CD8-positive, alpha-beta memory T cell (primary cell): ENCODE results near the gene RPH3AL. TPM values are rescaled to one million over a fixed set of nuclear protein-coding genes. Genes with fewer than 3 reads are reported as not detected.
"Not testable (repeated sequence)": the region's sequence is repeated elsewhere in the genome, so short reads cannot be mapped to it uniquely, and the experiment has no call there.

Experiments
- CTCF ChIA-PET: fragments of 350-600 bp; sonication (Branson Sonifier 250); formaldehyde crosslinking; loops from one replicate; lab custom pipeline; 2021; ENCODE audit warnings: antibody characterized with exemption; lab: Charles Lee
- POLR2A ChIA-PET: fragments of 350-600 bp; sonication (Branson Sonifier 250); formaldehyde crosslinking; loops from one replicate; lab custom pipeline; 2021; ENCODE audit warnings: antibody characterized with exemption; lab: Charles Lee
- DNase-seq, 5 donors: peaks; one replicate each; pipeline versions ENCODE4 v3.0.0 to v3.0.0-alpha.2; 2020 to 2022; ENCODE audit warnings: mixed read lengths in 1 of 5
- H3K27ac ChIP-seq: one replicate; pipeline ENCODE4 v1.7.0; 2013; ENCODE audit warnings: low read depth, mild to moderate bottlenecking, low read length, moderate library complexity
- H3K27me3 ChIP-seq: 2 replicates; pipeline ENCODE4 v1.7.0; 2013; ENCODE audit warnings: low read length, mild to moderate bottlenecking; ENCODE audit not compliant: insufficient read depth, poor library complexity, severe bottlenecking
- H3K36me3 ChIP-seq: 2 replicates; pipeline ENCODE4 v1.7.0; 2013; ENCODE audit warnings: mild to moderate bottlenecking, low read length, moderate library complexity; ENCODE audit not compliant: insufficient read depth
- H3K4me1 ChIP-seq: 2 replicates; pipeline ENCODE4 v1.7.0; 2013; ENCODE audit warnings: mild to moderate bottlenecking, low read length, moderate library complexity; ENCODE audit not compliant: insufficient read depth
- H3K4me3 ChIP-seq: 2 replicates; pipeline ENCODE4 v1.7.0; 2013; ENCODE audit warnings: mild to moderate bottlenecking, low read length
- H3K9me3 ChIP-seq: 2 replicates; pipeline ENCODE4 v1.7.0; 2013; ENCODE audit warnings: mild to moderate bottlenecking, low read length
- H3K27ac Mint-ChIP-seq, 8 donors: one replicate each; pipeline ENCODE4 v1.8.0; 2020 to 2021; ENCODE audit warnings: mixed read lengths in 8 of 8, mild to moderate bottlenecking in 6 of 8, inconsistent platforms in 3 of 8, moderate library complexity in 3 of 8
- H3K27me3 Mint-ChIP-seq, 2 donors: one replicate each; pipeline ENCODE4 v1.8.0; 2020 to 2021; ENCODE audit warnings: mixed read lengths in 2 of 2, mild to moderate bottlenecking in 1 of 2, moderate library complexity in 1 of 2
- H3K36me3 Mint-ChIP-seq, 3 donors: one replicate each; pipeline ENCODE4 v1.8.0; 2020 to 2021; ENCODE audit warnings: mixed read lengths in 3 of 3, inconsistent platforms in 1 of 3, mild to moderate bottlenecking in 1 of 3
- H3K4me1 Mint-ChIP-seq, 3 donors: one replicate each; pipeline ENCODE4 v1.8.0; 2020 to 2021; ENCODE audit warnings: mixed read lengths in 3 of 3, inconsistent platforms in 1 of 3, mild to moderate bottlenecking in 1 of 3
- H3K4me3 Mint-ChIP-seq, 7 donors: one replicate each; pipeline ENCODE4 v1.8.0; 2020 to 2021; ENCODE audit warnings: mixed read lengths in 7 of 7, mild to moderate bottlenecking in 6 of 7, moderate library complexity in 4 of 7, inconsistent platforms in 2 of 7
- H3K9me3 Mint-ChIP-seq, 5 donors: one replicate each; pipeline ENCODE4 v1.8.0; 2020 to 2022; ENCODE audit warnings: mixed read lengths in 5 of 5, mild to moderate bottlenecking in 3 of 5, moderate library complexity in 2 of 5, inconsistent platforms in 1 of 5
- polyA plus RNA-seq: library from polyadenylated mRNA; unstranded; fragments of 300-500 nt; fragmentation: Illumina TruSeq; gene quantifications from one replicate; pipeline ENCODE4 v1.2.3, GENCODE V29; 2021
- total RNA-seq, 2 experiments: library from RNA; stranded (reverse); gene quantifications; one replicate each; pipeline ENCODE4 v1.2.3, GENCODE V29; 2021

The RPH3AL gene
- total and polyA plus RNA-seq, 3 experiments from 2014 or later: 0.91 to 3.7 (median 2.0) TPM

DNA sequence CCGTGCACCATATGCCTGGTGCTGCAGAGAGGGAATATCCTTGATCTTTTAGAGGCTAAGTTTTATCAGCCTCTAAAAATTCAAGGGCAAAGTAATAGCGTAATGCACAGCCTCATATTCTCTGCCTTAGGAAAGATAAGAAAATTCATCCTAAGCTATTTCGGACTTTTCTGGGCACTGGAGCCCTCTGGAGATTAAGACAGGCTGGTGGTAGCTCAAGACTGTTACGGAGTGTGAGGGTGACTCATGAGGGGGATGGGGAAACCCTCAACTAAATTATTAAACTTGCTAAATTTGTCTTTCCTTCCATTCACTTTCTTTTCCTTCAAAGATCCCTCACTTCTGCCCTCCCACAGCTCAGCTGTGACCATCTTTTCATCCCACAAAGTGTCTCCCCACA lies 73.3 kb downstream of the RPH3AL start:
- Histone ChIP-seq H3K27me3 (no peaks in the 10 kb centered on the region), H3K9me3 (no peaks in the 10 kb centered on the region), H3K36me3 (no peaks in the 10 kb centered on the region), H3K27ac (no peak overlapping the region), H3K4me3 (no peak overlapping the region), H3K4me1 (no peaks in the 10 kb centered on the region)
- Mint-ChIP-seq H3K4me1 (no peaks in the 10 kb centered on the region), H3K9me3 (no peaks in the 10 kb centered on the region), H3K4me3 (no peak overlapping the region), H3K27ac (peak overlapping the region in 1 of 8 donors; percentile 20), H3K36me3 (no peaks in the 10 kb centered on the region), H3K27me3 (peaks cover 0 to 2% of the 10 kb centered on the region in 2 donors)
- DNase-seq: peak in 1 of 5 donors; percentile 1
- POLR2A ChIA-PET: no interaction called here
- CTCF ChIA-PET: no interaction called here

DNA sequence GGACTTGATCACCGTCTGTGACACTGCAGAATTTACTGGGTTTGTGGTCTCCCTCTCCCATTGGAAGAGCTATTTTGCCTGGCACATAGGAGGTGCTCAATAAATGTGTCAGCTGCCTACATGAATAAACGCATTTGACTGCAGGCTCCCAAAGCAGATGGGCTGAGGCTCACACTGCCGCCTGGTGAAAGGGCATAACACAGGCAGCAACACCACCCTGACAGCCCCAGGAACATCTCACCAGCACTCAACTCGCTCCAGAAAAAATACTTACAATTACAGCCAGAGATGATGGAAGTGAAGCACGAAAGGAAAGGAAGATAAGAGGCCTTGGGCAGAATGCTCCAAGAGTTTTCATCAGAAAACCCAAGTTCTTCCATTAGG lies 73.9 kb downstream of the RPH3AL start:
- Mint-ChIP-seq H3K4me1 (no peaks in the 10 kb centered on the region), H3K4me3 (no peak overlapping the region), H3K9me3 (no peaks in the 10 kb centered on the region), H3K36me3 (no peaks in the 10 kb centered on the region), H3K27ac (no peak overlapping the region), H3K27me3 (peaks cover 0 to 2% of the 10 kb centered on the region in 2 donors)
- no peak overlapping the region for H3K27ac ChIP-seq
- no peaks in the 10 kb centered on the region for H3K27me3 ChIP-seq
- no peaks in the 10 kb centered on the region for H3K4me1 ChIP-seq
- no peak for DNase-seq
- H3K4me3 ChIP-seq: no peak overlapping the region
- ChIA-PET POLR2A (no interaction called here), CTCF (no interaction called here)
- no peaks in the 10 kb centered on the region for H3K36me3 ChIP-seq
- H3K9me3 ChIP-seq: no peaks in the 10 kb centered on the region

GRCh38 chr17:278055-278675 lies 74.4 kb downstream of the RPH3AL start:
- no peaks in the 10 kb centered on the region for H3K36me3 Mint-ChIP-seq
- H3K27me3 ChIP-seq: no peaks in the 10 kb centered on the region
- peak in 1 of 5 donors; percentile 9 for DNase-seq
- H3K27ac ChIP-seq: no peak overlapping the region
- H3K27ac Mint-ChIP-seq: no peak overlapping the region
- ChIA-PET POLR2A (no interaction called here), CTCF (no interaction called here)
- no peaks in the 10 kb centered on the region for H3K9me3 ChIP-seq
- H3K4me3 ChIP-seq: no peak overlapping the region
- H3K36me3 ChIP-seq: no peaks in the 10 kb centered on the region
- H3K4me3 Mint-ChIP-seq: no peak overlapping the region
- H3K4me1 ChIP-seq: no peaks in the 10 kb centered on the region
- no peaks in the 10 kb centered on the region for H3K9me3 Mint-ChIP-seq
- H3K27me3 Mint-ChIP-seq: peaks cover 0 to 2% of the 10 kb centered on the region in 2 donors
- H3K4me1 Mint-ChIP-seq: no peaks in the 10 kb centered on the region

DNA sequence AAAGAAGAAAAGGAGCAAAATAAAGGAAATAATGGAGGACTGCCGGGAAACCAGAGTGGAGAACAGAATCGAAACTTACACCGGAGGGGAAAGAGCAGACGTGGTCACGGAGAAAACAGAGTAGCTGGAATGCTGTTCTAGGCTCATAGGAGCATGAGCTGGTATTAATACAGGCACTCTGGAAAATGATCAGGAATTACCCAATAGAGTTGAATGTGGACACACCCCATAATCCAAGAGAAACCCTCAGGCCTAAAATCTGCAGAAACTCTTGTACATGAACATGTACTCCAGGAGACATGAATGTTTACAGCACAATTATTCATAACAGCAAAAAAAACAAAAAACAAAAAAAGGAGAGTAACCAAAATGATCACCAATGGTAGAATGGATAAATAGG lies 77.7 kb downstream of the RPH3AL start:
- no peak for DNase-seq
- Mint-ChIP-seq H3K4me1 (no peaks in the 10 kb centered on the region), H3K4me3 (no peak overlapping the region), H3K27ac (no peak overlapping the region), H3K9me3 (peaks cover 0 to 2% (median 0%) of the 10 kb centered on the region in 5 donors), H3K27me3 (no peaks in the 10 kb centered on the region), H3K36me3 (peaks cover 0 to 11% (median 4%) of the 10 kb centered on the region in 3 donors)
- H3K9me3 ChIP-seq: no peaks in the 10 kb centered on the region
- no peak overlapping the region for H3K27ac ChIP-seq
- no peaks in the 10 kb centered on the region for H3K36me3 ChIP-seq
- ChIA-PET POLR2A (no interaction called here), CTCF (no interaction called here)
- H3K4me1 ChIP-seq: no peaks in the 10 kb centered on the region
- H3K27me3 ChIP-seq: no peaks in the 10 kb centered on the region
- no peak overlapping the region for H3K4me3 ChIP-seq

DNA sequence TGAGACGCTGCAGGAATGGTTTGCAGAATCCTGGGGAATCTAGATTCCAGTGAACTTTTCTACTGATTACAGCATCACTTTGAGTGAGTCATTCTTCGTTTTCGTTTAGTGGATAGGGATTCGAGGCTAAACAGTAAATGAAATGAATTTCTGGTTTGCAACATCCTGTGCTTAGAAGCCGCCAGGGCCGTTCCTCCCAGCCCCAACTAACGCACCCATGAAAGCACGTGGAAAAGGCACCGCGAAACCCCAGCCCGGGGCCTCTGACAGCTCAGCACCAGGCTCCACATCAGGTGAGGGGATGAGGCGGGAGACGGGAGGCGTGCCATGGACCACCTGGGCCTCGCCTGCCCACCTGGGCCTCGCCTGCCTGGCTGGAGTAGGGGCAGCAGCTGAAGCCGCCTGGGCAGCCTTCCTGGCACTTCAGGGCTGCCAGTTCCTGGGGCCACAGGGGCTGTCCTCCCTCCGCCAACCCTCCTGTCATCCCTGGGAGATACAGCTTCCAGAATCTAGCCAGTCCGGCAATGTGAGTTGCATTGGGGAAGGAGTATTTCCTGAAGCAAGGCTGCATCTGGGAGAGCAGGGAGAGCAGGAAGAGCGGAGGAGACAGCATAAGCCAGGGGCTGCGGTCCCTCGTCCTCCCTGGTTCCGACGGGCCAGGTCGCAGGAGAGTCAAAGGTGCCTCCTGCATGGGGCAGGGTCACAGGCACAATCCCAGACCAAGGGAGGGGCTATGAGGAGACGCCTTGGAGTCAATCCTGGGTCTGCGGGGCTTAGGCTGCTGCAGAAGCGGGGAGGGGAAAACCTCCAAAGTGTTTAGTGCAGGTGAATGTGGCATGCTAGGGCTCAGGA lies 78.4 kb downstream of the RPH3AL start:
- no peaks in the 10 kb centered on the region for H3K27me3 ChIP-seq
- no peaks in the 10 kb centered on the region for H3K36me3 ChIP-seq
- peaks cover 0 to 2% (median 0%) of the 10 kb centered on the region in 5 donors for H3K9me3 Mint-ChIP-seq
- no peaks in the 10 kb centered on the region for H3K4me1 Mint-ChIP-seq
- no peaks in the 10 kb centered on the region for H3K9me3 ChIP-seq
- H3K27me3 Mint-ChIP-seq: no peaks in the 10 kb centered on the region
- ChIA-PET POLR2A (no interaction called here), CTCF (no interaction called here)
- H3K4me3 Mint-ChIP-seq: no peak overlapping the region
- no peak overlapping the region for H3K27ac ChIP-seq
- peak in 1 of 5 donors; percentile 26 for DNase-seq
- H3K4me3 ChIP-seq: no peak overlapping the region
- no peaks in the 10 kb centered on the region for H3K4me1 ChIP-seq
- H3K36me3 Mint-ChIP-seq: peaks cover 0 to 11% (median 4%) of the 10 kb centered on the region in 3 donors
- H3K27ac Mint-ChIP-seq: no peak overlapping the region

DNA sequence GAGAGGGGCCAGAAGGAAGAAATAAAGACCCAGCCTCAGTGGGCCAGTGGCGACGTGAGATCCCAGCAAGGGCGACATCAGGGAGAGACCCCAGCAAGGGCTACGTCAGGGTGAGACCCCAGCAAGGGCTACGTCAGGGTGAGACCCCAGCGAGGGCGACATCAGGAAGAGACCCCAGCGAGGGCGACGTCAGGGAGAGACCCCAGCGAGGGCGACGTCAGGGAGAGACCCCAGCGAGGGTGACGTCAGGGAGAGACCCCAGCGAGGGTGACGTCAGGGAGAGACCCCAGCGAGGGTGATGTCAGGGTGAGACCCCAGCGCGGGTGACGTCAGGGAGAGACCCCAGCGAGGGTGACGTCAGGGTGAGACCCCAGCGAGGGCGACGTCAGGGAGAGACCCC lies 79.8 kb downstream of the RPH3AL start:
- H3K4me3 Mint-ChIP-seq, H3K27me3 Mint-ChIP-seq, POLR2A ChIA-PET, H3K36me3 ChIP-seq, H3K9me3 Mint-ChIP-seq, H3K9me3 ChIP-seq, H3K27ac ChIP-seq, H3K27me3 ChIP-seq, H3K4me3 ChIP-seq, CTCF ChIA-PET, H3K27ac Mint-ChIP-seq, H3K4me1 ChIP-seq, H3K4me1 Mint-ChIP-seq: not testable (repeated sequence)
- peak in 1 of 5 donors; percentile 38 for DNase-seq
- H3K36me3 Mint-ChIP-seq: peaks cover 0 to 11% (median 4%) of the 10 kb centered on the region in 3 donors

GRCh38 chr17:271928-272623 lies 80.5 kb downstream of the RPH3AL start:
- CTCF ChIA-PET, H3K27ac Mint-ChIP-seq, DNase-seq, H3K27me3 Mint-ChIP-seq, H3K4me1 Mint-ChIP-seq, H3K27me3 ChIP-seq, H3K4me3 ChIP-seq, H3K4me1 ChIP-seq, H3K9me3 ChIP-seq, H3K4me3 Mint-ChIP-seq, POLR2A ChIA-PET, H3K9me3 Mint-ChIP-seq, H3K27ac ChIP-seq, H3K36me3 ChIP-seq: not testable (repeated sequence)
- peaks cover 0 to 11% (median 4%) of the 10 kb centered on the region in 3 donors for H3K36me3 Mint-ChIP-seq
